GM18867 (cell line): ENCODE results near the gene GPC1.

ENCODE experiments used
- ATAC-seq: cut with Tn5 transposase; IDR thresholded peaks from one replicate; pipeline ENCODE4 v1.9.1; 2021; ENCODE audit warnings: mild to moderate bottlenecking, moderate library complexity; ENCODE audit not compliant: unreplicated experiment

GPC1 gene

GRCh38 chr2:240463866-240464481 lies 28.5 kb downstream of the GPC1 start:
- ATAC-seq = no peak

GRCh38 chr2:240464514-240465241 lies 29.2 kb downstream of the GPC1 start:
- ATAC-seq = no peak

- no peak for ATAC-seq
Measured at GRCh38 chr2:240465268-240465764, 29.9 kb downstream of the GPC1 start.

- ATAC-seq = no peak
Measured at GRCh38 chr2:240465765-240466578, 30.5 kb downstream of the GPC1 start.

GRCh38 chr2:240466579-240467148 lies 31.2 kb downstream of the GPC1 start:
- ATAC-seq = no peak

- ATAC-seq = no peak
Measured at GRCh38 chr2:240467149-240467642, 31.7 kb downstream of the GPC1 start.

- ATAC-seq = no peak
Measured at GRCh38 chr2:240467659-240468302, 32.3 kb downstream of the GPC1 start.

- no peak for ATAC-seq
Measured at GRCh38 chr2:240468303-240469238, 33.1 kb downstream of the GPC1 start.

GRCh38 chr2:240469239-240469636 lies 33.8 kb downstream of the GPC1 start:
- ATAC-seq = no peak

- ATAC-seq = no peak
Measured at GRCh38 chr2:240469740-240470139, 34.3 kb downstream of the GPC1 start.

- no peak for ATAC-seq
Measured at GRCh38 chr2:240472078-240472790, 36.8 kb downstream of the GPC1 start.

- ATAC-seq = no peak
Measured at GRCh38 chr2:240473211-240473610, 37.7 kb downstream of the GPC1 start.

GRCh38 chr2:240477916-240478315 lies 42.5 kb downstream of the GPC1 start:
- ATAC-seq = no peak

GRCh38 chr2:240478346-240479110 lies 43.1 kb downstream of the GPC1 start:
- ATAC-seq = no peak

GRCh38 chr2:240479111-240479501 lies 43.6 kb downstream of the GPC1 start:
- no peak for ATAC-seq

- no peak for ATAC-seq
Measured at GRCh38 chr2:240480834-240481623, 45.6 kb downstream of the GPC1 start.

GRCh38 chr2:240481720-240482119 lies 46.3 kb downstream of the GPC1 start:
- no peak for ATAC-seq
